Measurements from ENCODE around the gene NBEA.

Gene NBEA

GRCh38 chr13:35411059-35411744 is 469.1 kb downstream of the NBEA start:
- DNase-seq: no peak

- DNase-seq: no peak
Observed at GRCh38 chr13:35448465-35448864, 506.4 kb downstream of the NBEA start.

GRCh38 chr13:35449821-35450220 is 507.8 kb downstream of the NBEA start:
- no peak for DNase-seq

GRCh38 chr13:35455022-35455421 is 513.0 kb downstream of the NBEA start:
- no peak for DNase-seq

- DNase-seq: no peak
Observed at GRCh38 chr13:35457258-35457657, 515.2 kb downstream of the NBEA start.

- DNase-seq: no peak
Observed at GRCh38 chr13:35460061-35460460, 518.0 kb downstream of the NBEA start.

- DNase-seq: no peak
Observed at GRCh38 chr13:35465371-35465770, 523.3 kb downstream of the NBEA start.

GRCh38 chr13:35468195-35468594 is 526.1 kb downstream of the NBEA start:
- no peak for DNase-seq

- DNase-seq: no peak
Observed at GRCh38 chr13:35469806-35470525, 527.9 kb downstream of the NBEA start.

- no peak for DNase-seq
Observed at GRCh38 chr13:35470671-35471661, 528.9 kb downstream of the NBEA start.

GRCh38 chr13:35471706-35472322 is 529.7 kb downstream of the NBEA start:
- no peak for DNase-seq

- no peak for DNase-seq
Observed at GRCh38 chr13:35472323-35472881, 530.3 kb downstream of the NBEA start.

- no peak for DNase-seq
Observed at GRCh38 chr13:35473206-35473775, 531.2 kb downstream of the NBEA start.

GRCh38 chr13:35473802-35474201 is 531.7 kb downstream of the NBEA start:
- DNase-seq: no peak

- no peak for DNase-seq
Observed at GRCh38 chr13:35474496-35475211, 532.6 kb downstream of the NBEA start.

GRCh38 chr13:35475212-35475959 is 533.3 kb downstream of the NBEA start:
- no peak for DNase-seq

- no peak for DNase-seq
Observed at GRCh38 chr13:35475960-35476943, 534.2 kb downstream of the NBEA start, which contains the start of gene MAB21L1. MAB21L1 (minus strand) TSS chr13:35476689; CDS start chr13:35476138, 551 bp downstream.

- DNase-seq: no peak
Observed at GRCh38 chr13:35477386-35477946, 535.4 kb downstream of the NBEA start.

Data from activated naive CD4-positive, alpha-beta T cell (primary cell).